Measurements from ENCODE around the gene CLN6.

Gene CLN6

DNA sequence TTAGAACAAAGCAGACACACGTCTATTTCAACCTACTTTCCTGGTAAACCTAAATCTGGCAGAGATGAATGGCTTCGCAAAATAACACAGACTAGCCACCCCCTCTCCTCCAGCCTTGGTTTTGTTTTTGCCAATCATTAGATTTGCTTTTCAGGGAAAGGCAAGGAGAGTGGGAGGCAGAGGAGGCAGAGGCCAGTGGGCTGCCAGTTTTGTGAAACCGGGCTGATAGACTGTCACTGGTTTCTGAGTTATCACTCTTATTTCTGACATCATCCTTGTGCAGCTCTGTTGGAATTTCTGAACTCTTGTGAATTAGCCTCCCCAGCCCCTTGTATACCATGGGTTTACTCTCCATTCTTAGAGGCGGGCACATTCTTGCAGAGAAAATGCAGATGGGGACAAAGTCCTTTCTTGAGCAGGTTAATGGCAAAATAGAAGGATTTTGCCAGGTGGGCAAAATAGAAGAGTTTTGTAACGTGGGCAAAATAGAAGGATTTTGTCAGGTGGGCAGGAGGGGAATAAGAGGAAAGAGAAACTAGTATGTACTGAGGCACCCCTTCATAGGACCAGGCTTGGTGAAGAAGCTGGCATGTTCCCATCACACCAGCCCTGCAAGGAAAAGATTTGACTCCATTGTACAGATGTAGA lies 44.8 kb upstream of the CLN6 start:
- Histone ChIP-seq H3K4me2 (ENCODE audit: low read length) (no peak overlapping the region), H3K4me3 (ENCODE audit: low read length) (no peak overlapping the region), H3K4me1 (ENCODE audit: low read length) (peaks cover 11% of the 10 kb centered on the region), H4K20me1 (ENCODE audit: insufficient read depth, low read length) (peaks cover 11% of the 10 kb centered on the region), H3K79me2 (ENCODE audit: low read length) (peaks cover 21% of the 10 kb centered on the region), H2AFZ (ENCODE audit: low read depth, low read length) (no peak overlapping the region), H3K27me3 (ENCODE audit: low read depth, low read length) (no peaks in the 10 kb centered on the region), H3K36me3 (replicated peaks; ENCODE audit: low read depth, low read length) (peaks cover 2% of the 10 kb centered on the region), H3K27ac (ENCODE audit: low read length) (no peak overlapping the region), H3K9me3 (ENCODE audit: insufficient read depth, low read length) (no peaks in the 10 kb centered on the region), H3K9ac (ENCODE audit: low read length) (no peak overlapping the region)
- TF ChIP-seq EZH2phosphoT487 (IDR thresholded peaks at IDR 0.05; ENCODE audit: low read depth), result no peak
- TF ChIP-seq CTCF (IDR thresholded peaks at IDR 0.05; ENCODE audit: low read depth, low read length), result no peak

GRCh38 chr15:68272721-68273271 lies 43.3 kb upstream of the CLN6 start:
- no peak overlapping the region for H3K4me3 ChIP-seq (ENCODE audit: low read length)
- no peaks in the 10 kb centered on the region; the same call in 1 of the 2 replicates for H3K27me3 ChIP-seq (ENCODE audit: low read depth, low read length)
- no peaks in the 10 kb centered on the region for H4K20me1 ChIP-seq (ENCODE audit: insufficient read depth, low read length)
- 0 out of 2 replicates have a peak, but pooled peaks cover 6% of the 10 kb centered on the region for H3K79me2 ChIP-seq (ENCODE audit: low read length)
- H3K36me3 ChIP-seq (replicated peaks; ENCODE audit: low read depth, low read length), result no peaks in the 10 kb centered on the region
- no peak overlapping the region for H3K27ac ChIP-seq (ENCODE audit: low read length)
- no peak overlapping the region for H2AFZ ChIP-seq (ENCODE audit: low read depth, low read length)
- H3K9me3 ChIP-seq (ENCODE audit: insufficient read depth, low read length), result no peaks in the 10 kb centered on the region
- H3K9ac ChIP-seq (ENCODE audit: low read length), result no peak overlapping the region
- no peak overlapping the region for H3K4me2 ChIP-seq (ENCODE audit: low read length)
- no peak for TF ChIP-seq EZH2phosphoT487 (IDR thresholded peaks at IDR 0.05; ENCODE audit: low read depth)
- TF ChIP-seq CTCF (IDR thresholded peaks at IDR 0.05; ENCODE audit: low read depth, low read length), result no peak
- H3K4me1 ChIP-seq (ENCODE audit: low read length), result peaks cover 8% of the 10 kb centered on the region

DNA sequence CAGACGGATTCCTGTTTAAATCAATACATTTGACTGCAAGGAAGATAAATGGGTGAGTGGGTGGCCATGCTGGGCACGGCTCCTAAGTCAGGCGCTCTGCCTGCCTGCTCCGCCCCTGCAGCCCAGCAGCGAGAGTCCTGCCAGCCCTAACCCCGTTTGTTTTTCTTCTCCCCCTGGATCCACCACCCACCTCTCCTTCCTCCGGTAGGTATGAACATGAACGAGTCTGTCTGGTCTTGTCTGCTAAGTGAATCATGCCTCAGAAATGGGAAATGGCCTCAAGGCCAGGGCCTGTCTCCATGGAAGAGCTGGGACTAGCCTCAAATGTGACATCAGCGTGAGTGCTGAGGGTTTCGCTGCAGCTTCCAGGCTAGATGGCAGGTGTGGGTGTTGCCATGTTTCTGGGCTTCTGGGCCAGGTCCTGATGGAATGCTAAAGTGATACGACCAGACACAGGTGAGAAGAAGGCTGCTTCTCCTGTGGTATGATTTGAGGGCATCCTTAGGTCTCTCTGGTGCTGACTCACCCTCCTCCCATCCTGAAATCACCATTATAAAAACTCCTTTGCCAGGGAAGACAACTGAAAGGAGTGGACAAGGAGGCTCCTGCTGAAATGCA lies 42.4 kb upstream of the CLN6 start:
- no peaks in the 10 kb centered on the region for H4K20me1 ChIP-seq (ENCODE audit: insufficient read depth, low read length)
- H3K27me3 ChIP-seq (ENCODE audit: low read depth, low read length), result no peaks in the 10 kb centered on the region; the same call in 1 of the 2 replicates
- H3K4me3 ChIP-seq (ENCODE audit: low read length), result no peak overlapping the region
- no peak overlapping the region for H3K27ac ChIP-seq (ENCODE audit: low read length)
- TF ChIP-seq CTCF (IDR thresholded peaks at IDR 0.05; ENCODE audit: low read depth, low read length) (no peak), EZH2phosphoT487 (IDR thresholded peaks at IDR 0.05; ENCODE audit: low read depth) (no peak)
- H3K4me1 ChIP-seq (ENCODE audit: low read length), result peaks cover 5% of the 10 kb centered on the region
- no peak overlapping the region for H3K4me2 ChIP-seq (ENCODE audit: low read length)
- H3K79me2 ChIP-seq (ENCODE audit: low read length), result 0 out of 2 replicates have a peak, but pooled peaks cover 6% of the 10 kb centered on the region
- no peaks in the 10 kb centered on the region for H3K9me3 ChIP-seq (ENCODE audit: insufficient read depth, low read length)
- no peak overlapping the region for H3K9ac ChIP-seq (ENCODE audit: low read length)
- no peaks in the 10 kb centered on the region for H3K36me3 ChIP-seq (replicated peaks; ENCODE audit: low read depth, low read length)
- H2AFZ ChIP-seq (ENCODE audit: low read depth, low read length), result no peak overlapping the region

GRCh38 chr15:68268405-68268804 lies 38.9 kb upstream of the CLN6 start:
- H3K4me2 ChIP-seq (ENCODE audit: low read length), result no peak overlapping the region
- H3K36me3 ChIP-seq (replicated peaks; ENCODE audit: low read depth, low read length), result no peaks in the 10 kb centered on the region
- no peak overlapping the region for H3K9ac ChIP-seq (ENCODE audit: low read length)
- peaks cover 7% of the 10 kb centered on the region for H3K27me3 ChIP-seq (ENCODE audit: low read depth, low read length)
- H3K79me2 ChIP-seq (ENCODE audit: low read length), result no peaks in the 10 kb centered on the region
- H3K9me3 ChIP-seq (ENCODE audit: insufficient read depth, low read length), result no peaks in the 10 kb centered on the region
- no peak overlapping the region for H3K27ac ChIP-seq (ENCODE audit: low read length)
- H3K4me1 ChIP-seq (ENCODE audit: low read length), result peaks cover 5% of the 10 kb centered on the region
- no peak overlapping the region for H3K4me3 ChIP-seq (ENCODE audit: low read length)
- TF ChIP-seq EZH2phosphoT487 (IDR thresholded peaks at IDR 0.05; ENCODE audit: low read depth) (no peak), CTCF (IDR thresholded peaks at IDR 0.05; ENCODE audit: low read depth, low read length) (no peak)
- H2AFZ ChIP-seq (ENCODE audit: low read depth, low read length), result no peak overlapping the region
- no peaks in the 10 kb centered on the region for H4K20me1 ChIP-seq (ENCODE audit: insufficient read depth, low read length)
